HL-60 (cell line): ENCODE data around the gene AMMECR1.
"Not testable (repeated sequence)": the region's sequence is repeated elsewhere in the genome, so short reads cannot be mapped to it uniquely, and the experiment has no call there.

Experiments
- POLR2AphosphoS5 ChIP-seq: IDR thresholded peaks from 2 replicates; pipeline ENCODE4 v1.6.1; 2012; ENCODE audit warnings: low read depth
- REST ChIP-seq: IDR thresholded peaks from 2 replicates; pipeline ENCODE4 v1.6.1; 2012; ENCODE audit warnings: low read depth; ENCODE audit not compliant: insufficient replicate concordance
- SPI1 ChIP-seq: IDR thresholded peaks from 2 replicates; pipeline ENCODE4 v1.6.1; 2012; ENCODE audit warnings: low read depth, mild to moderate bottlenecking, borderline replicate concordance
- TF ChIP-seq, protein P1 (sequence below): IDR thresholded peaks from one replicate; pipeline ENCODE4 v1.5.1; 2011; ENCODE audit warnings: low read length, control low read depth, inconsistent platforms; ENCODE audit not compliant: insufficient read depth

DNA sequence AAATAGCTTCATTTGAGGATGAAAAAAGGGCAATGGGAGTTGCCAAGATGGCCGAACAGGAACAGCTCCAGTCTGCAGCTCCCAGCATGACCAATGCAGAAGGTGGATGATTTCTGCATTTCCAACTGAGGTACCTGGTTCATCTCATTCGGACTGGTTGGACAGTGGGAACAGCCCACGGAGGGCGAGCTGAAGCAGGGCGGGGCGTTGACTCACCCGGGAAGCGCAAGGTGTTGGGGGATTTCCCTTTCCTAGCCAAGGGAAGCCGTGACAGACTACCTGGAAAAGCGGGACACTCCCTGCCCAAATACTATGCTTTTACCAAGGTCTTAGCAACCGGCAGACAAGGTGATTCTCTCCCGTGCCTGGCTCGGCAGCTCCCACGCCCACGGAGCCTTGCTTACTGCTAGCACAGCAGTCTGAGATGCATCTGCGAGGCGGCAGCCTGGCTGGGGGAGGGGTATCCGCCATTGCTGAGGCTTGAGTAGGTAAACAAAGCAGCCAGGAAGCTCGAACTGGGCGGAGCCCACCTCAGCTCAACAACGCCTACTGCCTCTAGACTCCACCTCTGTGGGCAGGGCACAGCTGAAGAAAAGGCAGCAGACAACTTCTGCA lies 88.3 kb downstream of the AMMECR1 start:
- TF ChIP-seq, protein P1, sequence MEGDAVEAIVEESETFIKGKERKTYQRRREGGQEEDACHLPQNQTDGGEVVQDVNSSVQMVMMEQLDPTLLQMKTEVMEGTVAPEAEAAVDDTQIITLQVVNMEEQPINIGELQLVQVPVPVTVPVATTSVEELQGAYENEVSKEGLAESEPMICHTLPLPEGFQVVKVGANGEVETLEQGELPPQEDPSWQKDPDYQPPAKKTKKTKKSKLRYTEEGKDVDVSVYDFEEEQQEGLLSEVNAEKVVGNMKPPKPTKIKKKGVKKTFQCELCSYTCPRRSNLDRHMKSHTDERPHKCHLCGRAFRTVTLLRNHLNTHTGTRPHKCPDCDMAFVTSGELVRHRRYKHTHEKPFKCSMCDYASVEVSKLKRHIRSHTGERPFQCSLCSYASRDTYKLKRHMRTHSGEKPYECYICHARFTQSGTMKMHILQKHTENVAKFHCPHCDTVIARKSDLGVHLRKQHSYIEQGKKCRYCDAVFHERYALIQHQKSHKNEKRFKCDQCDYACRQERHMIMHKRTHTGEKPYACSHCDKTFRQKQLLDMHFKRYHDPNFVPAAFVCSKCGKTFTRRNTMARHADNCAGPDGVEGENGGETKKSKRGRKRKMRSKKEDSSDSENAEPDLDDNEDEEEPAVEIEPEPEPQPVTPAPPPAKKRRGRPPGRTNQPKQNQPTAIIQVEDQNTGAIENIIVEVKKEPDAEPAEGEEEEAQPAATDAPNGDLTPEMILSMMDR: not testable (repeated sequence)
- not testable (repeated sequence) for TF ChIP-seq POLR2AphosphoS5, SPI1, REST
